GM21723 (cell line): ENCODE measurements around the gene SLC38A6.

Experiments
- ATAC-seq: cut with Tn5 transposase; IDR thresholded peaks from one replicate; pipeline ENCODE4 v1.9.1; 2021; ENCODE audit warnings: mild to moderate bottlenecking, moderate library complexity; ENCODE audit not compliant: unreplicated experiment

Gene SLC38A6

DNA sequence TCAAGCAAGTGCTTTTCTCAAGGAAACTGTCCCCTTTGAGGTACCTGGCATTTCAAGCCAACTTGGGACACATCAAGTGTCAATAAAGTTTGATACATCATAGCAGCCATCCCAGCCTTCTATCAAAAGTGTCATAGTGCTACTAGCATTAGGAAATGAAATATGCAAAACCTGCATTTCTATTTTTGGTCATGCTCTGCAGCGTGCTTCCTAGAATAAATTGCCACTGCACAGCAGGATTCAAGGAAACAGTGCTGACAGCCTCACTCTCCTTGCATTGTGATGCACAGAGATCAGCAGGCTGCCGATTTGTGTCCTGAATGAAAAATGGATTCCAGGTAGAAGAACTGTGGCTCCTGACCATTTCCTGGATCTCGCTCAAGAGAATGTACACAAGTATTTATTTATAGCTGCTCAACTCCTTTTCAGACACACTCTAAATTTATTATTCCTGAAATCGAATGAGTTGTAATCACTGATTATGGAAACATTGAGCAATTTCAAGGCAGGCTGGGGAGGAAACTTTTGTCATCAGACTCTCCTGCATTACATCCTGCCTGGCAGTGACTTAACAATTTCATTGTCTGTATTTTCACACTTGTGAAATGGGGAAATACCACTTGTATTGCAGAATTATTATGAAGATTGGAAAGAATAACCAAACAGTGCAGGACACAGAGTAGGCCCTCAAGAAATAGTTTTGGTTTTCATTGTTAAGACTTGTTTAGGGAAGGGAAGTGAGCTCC, 120.9 kb downstream of the SLC38A6 start:
- ATAC-seq: no peak
